Right ventricle myocardium superior (tissue), 1 donor: ENCODE results near the gene OSBPL10. TPM values are rescaled to one million over a fixed set of nuclear protein-coding genes. Genes with fewer than 3 reads are reported as not detected.

Experiments
- ATAC-seq: fragments of 200-7000 bp; cut with Tn5 transposase; one replicate; pipeline ENCODE4 v1.9.1; 2020; ENCODE audit warnings: mild to moderate bottlenecking; ENCODE audit not compliant: poor library complexity
- DNase-seq: peaks from one replicate; pipeline ENCODE4 v3.0.0-alpha.2; 2020
- intact Hi-C: fragments of 100-400 bp; cut with DNase I; formaldehyde crosslinking; loops from one replicate; pipeline ENCODE4 v1.11.2; 2022
- total RNA-seq: library from RNA; stranded (reverse); fragmentation: NEBNext Ultra II Directional; extraction: Animal tissue kit (Norgen Biotek cat#: 25700); gene quantifications from one replicate; pipeline ENCODE4 v1.2.1, GENCODE V29; 2021
- donor health status: DM: no; HTN: yes; CAD: no; lungs with severe emphysema.

The OSBPL10 gene
- total RNA-seq, 1 donor from 2014 or later: 5.1 TPM

GRCh38 chr3:31748281-31748932 is 232.7 kb downstream of the OSBPL10 start:
- DNase-seq (no peak), ATAC-seq (no peak)
- intact Hi-C loops: no loop called here

- no peak for ATAC-seq
- intact Hi-C loops: no loop called here
- no peak for DNase-seq
These were observed 233.3 kb downstream of the OSBPL10 start for GRCh38 chr3:31747785-31748184.

- DNase-seq (no peak), ATAC-seq (no peak)
- intact Hi-C loops: no loop called here
These were observed 236.1 kb downstream of the OSBPL10 start for GRCh38 chr3:31744913-31745312.

GRCh38 chr3:31743331-31744089 is 237.6 kb downstream of the OSBPL10 start:
- ATAC-seq: peak; percentile 92

GRCh38 chr3:31740397-31740796 is 240.7 kb downstream of the OSBPL10 start:
- DNase-seq (no peak), ATAC-seq (no peak)

More at GRCh38 chr3:31743331-31744089, 237.6 kb downstream of the OSBPL10 start:
- no peak for DNase-seq
- intact Hi-C loops: no loop called here

GRCh38 chr3:31738412-31738811 is 242.7 kb downstream of the OSBPL10 start:
- ATAC-seq: peak; percentile 87
- intact Hi-C loops: no loop called here

More at GRCh38 chr3:31740397-31740796, 240.7 kb downstream of the OSBPL10 start:
- intact Hi-C loops: no loop called here

GRCh38 chr3:31735667-31736066 is 245.4 kb downstream of the OSBPL10 start:
- intact Hi-C loops: no loop called here
- no peak for ATAC-seq
- DNase-seq: no peak

More at GRCh38 chr3:31738412-31738811, 242.7 kb downstream of the OSBPL10 start:
- no peak for DNase-seq

GRCh38 chr3:31733234-31733667 is 247.8 kb downstream of the OSBPL10 start:
- ATAC-seq: peak; percentile 32
- intact Hi-C loops: no loop called here
- DNase-seq: no peak

GRCh38 chr3:31732548-31732947 is 248.5 kb downstream of the OSBPL10 start:
- DNase-seq (peak; percentile 58), ATAC-seq (peak; percentile 87)
- intact Hi-C loops: no loop called here

- ATAC-seq (no peak), DNase-seq (no peak)
- intact Hi-C loops: no loop called here
These were observed 251.5 kb downstream of the OSBPL10 start for GRCh38 chr3:31729573-31729972.

GRCh38 chr3:31729082-31729481 is 252.0 kb downstream of the OSBPL10 start:
- DNase-seq: no peak
- intact Hi-C loops: no loop called here
- ATAC-seq: peak; percentile 57

- ATAC-seq: no peak
- intact Hi-C loops: no loop called here
- no peak for DNase-seq
These were observed 252.7 kb downstream of the OSBPL10 start for GRCh38 chr3:31728403-31728802.

- DNase-seq: no peak
- ATAC-seq: no peak
- intact Hi-C loops: no loop called here
These were observed 255.1 kb downstream of the OSBPL10 start for GRCh38 chr3:31725976-31726375.

GRCh38 chr3:31725568-31725967 is 255.5 kb downstream of the OSBPL10 start:
- no peak for DNase-seq
- no peak for ATAC-seq
- intact Hi-C loops: no loop called here

- DNase-seq (no peak), ATAC-seq (no peak)
- intact Hi-C loops: no loop called here
These were observed 256.4 kb downstream of the OSBPL10 start for GRCh38 chr3:31724651-31725050.

GRCh38 chr3:31724116-31724515 is 256.9 kb downstream of the OSBPL10 start:
- no peak for ATAC-seq

GRCh38 chr3:31723701-31724100 is 257.4 kb downstream of the OSBPL10 start:
- intact Hi-C loops: no loop called here
- no peak for ATAC-seq
- DNase-seq: no peak

More at GRCh38 chr3:31724116-31724515, 256.9 kb downstream of the OSBPL10 start:
- no peak for DNase-seq
- intact Hi-C loops: no loop called here

- DNase-seq: no peak
- no peak for ATAC-seq
- intact Hi-C loops: no loop called here
These were observed 259.4 kb downstream of the OSBPL10 start for GRCh38 chr3:31721676-31722075.

GRCh38 chr3:31714495-31715280 is 266.4 kb downstream of the OSBPL10 start:
- intact Hi-C loops: no loop called here
- ATAC-seq (no peak), DNase-seq (no peak)
